OCI-LY1 (cell line): Measurements from ENCODE around the gene SCNN1B.

Experiments used
- CTCF ChIP-seq: fragments of 200-600 bp; sonication (generic), shearing (Covaris generic); IDR thresholded peaks from 2 replicates; pipeline ENCODE4 v1.5.1; 2017; ENCODE audit warnings: mild to moderate bottlenecking, antibody characterized with exemption, low read length, moderate library complexity, mixed read lengths
- EZH2 ChIP-seq: fragments of 200-600 bp; sonication (generic), shearing (Covaris generic); IDR thresholded peaks from 2 replicates; pipeline ENCODE4 v1.8.0; 2017; ENCODE audit warnings: borderline replicate concordance, mixed run types, mild to moderate bottlenecking, antibody characterized with exemption, low read length, moderate library complexity, mixed read lengths

GRCh38 chr16:23323224-23324030, 21.3 kb downstream of the SCNN1B start:
- TF ChIP-seq CTCF (no peak), EZH2 (no peak)
